ENCODE data around the gene SPANXN4. TPM values are rescaled to one million over a fixed set of nuclear protein-coding genes. Genes with fewer than 3 reads are reported as not detected.

Gene SPANXN4, protein sequence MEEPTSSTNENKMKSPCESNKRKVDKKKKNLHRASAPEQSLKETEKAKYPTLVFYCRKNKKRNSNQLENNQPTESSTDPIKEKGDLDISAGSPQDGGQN
- polyA plus RNA-seq (2013, experiment 1 of 2) = not detected
- polyA plus RNA-seq (2013, experiment 2 of 2) = not detected

DNA sequence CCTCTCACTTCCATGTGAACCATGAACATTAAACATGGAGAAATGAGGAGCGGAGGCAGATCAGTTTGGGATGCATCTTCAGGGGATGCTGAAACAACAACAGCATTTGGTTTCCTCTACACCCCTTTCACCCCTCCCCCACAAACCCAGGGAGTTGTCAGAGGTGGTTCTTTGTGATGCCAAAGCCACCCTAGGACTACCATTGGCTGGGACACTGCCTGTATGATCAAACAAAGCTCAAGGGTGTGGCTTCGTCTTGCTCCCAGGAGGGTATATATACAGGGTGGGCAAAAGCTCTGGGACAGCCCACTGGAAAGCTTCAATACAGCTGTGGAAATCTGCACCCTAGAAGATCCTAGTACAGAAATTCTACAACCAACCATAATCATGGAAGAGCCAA, at the start of gene SPANXN4:
SPANXN4 (plus strand) TSS at position 301 of the 400 bp plus-strand sequence; CDS start at position 388, 87 bp downstream.
- Histone ChIP-seq H3K14ac (ENCODE audit: low read length) (no peak within 1 kb of the TSS), H2AFZ (ENCODE audit: low read length) (no peak within 1 kb of the TSS), H3K4me1 (ENCODE audit: control insufficient read depth in 2 of 2, insufficient read depth in 1 of 2, low read depth in 1 of 2, low read length in 2 of 2) (no peaks in the 10 kb centered on the region), H3K9me3 (replicated peaks in 1 of 2; ENCODE audit: control insufficient read depth in 2 of 2, insufficient read depth in 1 of 2, low read depth in 1 of 2, low read length in 2 of 2) (no peaks in the 10 kb centered on the region), H3K4ac (ENCODE audit: low read length) (no peak within 1 kb of the TSS), H4K8ac (ENCODE audit: low read depth, low read length) (no peak within 1 kb of the TSS), H2BK15ac (ENCODE audit: low read length) (no peak within 1 kb of the TSS), H3K18ac (ENCODE audit: low read length) (no peak within 1 kb of the TSS), H3K79me1 (ENCODE audit: low read depth, low read length) (no peaks in the 10 kb centered on the region), H2AK5ac (ENCODE audit: low read depth, low read length) (no peak within 1 kb of the TSS), H3K4me3 (ENCODE audit: low read length in 2 of 2) (no peak within 1 kb of the TSS), H4K91ac (ENCODE audit: low read depth, low read length, poor library complexity) (no peak within 1 kb of the TSS), H3K36me3 (replicated peaks in 1 of 2; ENCODE audit: control insufficient read depth in 2 of 2, insufficient read depth in 2 of 2, low read length in 2 of 2) (no peaks in the 10 kb centered on the region), H2BK12ac (ENCODE audit: low read length) (no peak within 1 kb of the TSS), H3K23ac (ENCODE audit: low read depth, low read length, poor library complexity) (no peak within 1 kb of the TSS), H2BK120ac (ENCODE audit: low read depth, low read length) (no peak within 1 kb of the TSS), H3K27ac (replicated peaks; ENCODE audit: low read length) (no peak within 1 kb of the TSS), H2BK5ac (ENCODE audit: low read length) (no peak within 1 kb of the TSS), H3K4me2 (ENCODE audit: insufficient read depth, low read length, poor library complexity, severe bottlenecking) (no peak within 1 kb of the TSS), H3K9ac (ENCODE audit: low read depth, low read length, poor library complexity) (no peak within 1 kb of the TSS), H3K27me3 (ENCODE audit: control insufficient read depth in 3 of 3, insufficient read depth in 3 of 3, low read depth in 1 of 3, low read length in 3 of 3) (no peaks in the 10 kb centered on the region)
- DNase-seq (ENCODE audit: low spot score) = no peak
- no CpG with 5 or more reads among the region's 2 CpGs for WGBS, 2 donors (ENCODE audit: extremely low coverage in 2 of 2, insufficient read length in 2 of 2, insufficient replicate concordance in 1 of 2)

DNA sequence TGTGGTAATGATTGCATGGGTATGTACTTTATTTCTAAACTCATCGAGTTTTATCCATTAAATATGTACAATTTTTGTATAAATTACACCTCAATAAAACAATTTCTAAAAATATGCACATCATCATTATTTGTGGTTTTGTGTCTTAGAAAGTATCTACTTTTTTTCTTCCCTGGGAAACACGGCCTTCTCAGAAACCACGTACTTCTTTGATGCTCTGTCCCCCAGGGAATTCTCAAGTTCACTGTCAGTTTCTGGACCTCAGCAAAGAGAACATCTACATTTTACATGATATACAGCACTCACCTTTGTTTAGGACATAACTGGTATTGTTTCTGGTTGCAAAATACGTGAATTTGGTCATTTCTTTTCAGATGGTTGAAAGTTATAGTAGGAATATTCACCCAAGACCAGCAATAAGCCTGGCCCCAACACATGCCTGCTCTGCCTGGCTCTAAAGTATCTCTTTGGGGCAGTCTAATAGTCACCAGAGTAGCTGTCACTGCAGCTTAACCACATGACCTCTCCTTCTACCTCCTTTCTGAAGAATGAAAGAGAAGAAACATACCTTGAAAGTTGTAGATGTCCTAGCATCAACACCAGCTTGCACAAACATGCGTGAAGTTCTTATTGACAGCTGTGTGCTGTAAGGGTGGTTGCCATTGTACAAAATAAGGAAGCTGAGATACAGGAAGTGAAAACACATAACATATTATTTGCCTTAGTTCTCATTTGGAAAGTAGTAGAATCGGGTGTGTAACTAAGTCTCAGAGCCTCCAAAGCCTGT, 48.4 kb upstream of the SPANXN4 start:
- H3K14ac ChIP-seq (ENCODE audit: low read length) = no peak overlapping the region
- H4K8ac ChIP-seq (ENCODE audit: low read depth, low read length) = no peak overlapping the region
- H3K4ac ChIP-seq (ENCODE audit: low read length) = no peak overlapping the region
- no peaks in the 10 kb centered on the region for H3K4me1 ChIP-seq (ENCODE audit: control insufficient read depth in 2 of 2, insufficient read depth in 1 of 2, low read depth in 1 of 2, low read length in 2 of 2)
- no peak overlapping the region for H3K27ac ChIP-seq (replicated peaks; ENCODE audit: low read length)
- no peak overlapping the region for H2BK15ac ChIP-seq (ENCODE audit: low read length)
- no peak overlapping the region for H3K18ac ChIP-seq (ENCODE audit: low read length)
- H3K36me3 ChIP-seq (replicated peaks in 1 of 2; ENCODE audit: control insufficient read depth in 2 of 2, insufficient read depth in 2 of 2, low read length in 2 of 2) = no peaks in the 10 kb centered on the region
- no peak overlapping the region for H2AK5ac ChIP-seq (ENCODE audit: low read depth, low read length)
- H2BK120ac ChIP-seq (ENCODE audit: low read depth, low read length) = no peak overlapping the region
- H2AFZ ChIP-seq (ENCODE audit: low read length) = no peak overlapping the region
- no peak overlapping the region for H3K23ac ChIP-seq (ENCODE audit: low read depth, low read length, poor library complexity)
- H3K9me3 ChIP-seq (replicated peaks in 1 of 2; ENCODE audit: control insufficient read depth in 2 of 2, insufficient read depth in 1 of 2, low read depth in 1 of 2, low read length in 2 of 2) = no peaks in the 10 kb centered on the region
- no peak overlapping the region for H2BK12ac ChIP-seq (ENCODE audit: low read length)
- WGBS, 2 donors (ENCODE audit: extremely low coverage in 2 of 2, insufficient read length in 2 of 2, insufficient replicate concordance in 1 of 2) = no CpG with 5 or more reads among the region's 6 CpGs
- H3K27me3 ChIP-seq (ENCODE audit: control insufficient read depth in 3 of 3, insufficient read depth in 3 of 3, low read depth in 1 of 3, low read length in 3 of 3) = no peaks in the 10 kb centered on the region
- no peak overlapping the region for H3K4me3 ChIP-seq (ENCODE audit: low read length in 2 of 2)
- H2BK5ac ChIP-seq (ENCODE audit: low read length) = no peak overlapping the region
- H3K79me1 ChIP-seq (ENCODE audit: low read depth, low read length) = no peaks in the 10 kb centered on the region
- H3K4me2 ChIP-seq (ENCODE audit: insufficient read depth, low read length, poor library complexity, severe bottlenecking) = no peak overlapping the region
- DNase-seq (ENCODE audit: low spot score) = no peak
- no peak overlapping the region for H3K9ac ChIP-seq (ENCODE audit: low read depth, low read length, poor library complexity)
- no peak overlapping the region for H4K91ac ChIP-seq (ENCODE audit: low read depth, low read length, poor library complexity)

DNA sequence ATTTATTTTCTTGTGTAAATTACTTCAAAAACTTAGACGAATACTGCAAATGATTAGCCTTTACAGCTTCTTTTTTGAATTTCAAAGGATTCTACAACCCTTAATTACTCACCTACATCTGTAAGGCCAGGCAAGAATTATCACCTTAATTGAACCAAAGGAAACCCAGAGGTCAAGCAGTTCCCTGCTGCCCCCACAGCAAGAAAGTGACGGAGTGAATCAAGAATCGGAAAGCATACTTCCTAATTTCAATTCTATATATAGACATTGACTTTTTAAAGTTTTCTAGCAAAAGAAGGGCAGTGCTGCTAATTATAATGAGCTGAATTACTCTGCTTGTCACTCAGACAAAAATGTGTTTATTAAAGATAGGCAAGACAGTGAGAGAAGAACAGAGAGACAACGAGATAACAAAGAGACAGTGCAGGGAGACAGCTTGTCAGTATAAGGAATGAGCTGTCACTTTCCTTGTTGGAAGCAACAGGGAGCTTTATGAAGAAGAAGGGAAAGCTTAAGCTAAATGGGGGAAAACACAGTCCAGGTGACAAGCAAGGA, 47.5 kb upstream of the SPANXN4 start:
- Histone ChIP-seq H2BK120ac (ENCODE audit: low read depth, low read length) (no peak overlapping the region), H3K9ac (ENCODE audit: low read depth, low read length, poor library complexity) (no peak overlapping the region), H4K8ac (ENCODE audit: low read depth, low read length) (no peak overlapping the region), H2BK15ac (ENCODE audit: low read length) (no peak overlapping the region), H3K27ac (replicated peaks; ENCODE audit: low read length) (no peak overlapping the region), H3K23ac (ENCODE audit: low read depth, low read length, poor library complexity) (no peak overlapping the region), H3K27me3 (ENCODE audit: control insufficient read depth in 3 of 3, insufficient read depth in 3 of 3, low read depth in 1 of 3, low read length in 3 of 3) (no peaks in the 10 kb centered on the region), H3K9me3 (replicated peaks in 1 of 2; ENCODE audit: control insufficient read depth in 2 of 2, insufficient read depth in 1 of 2, low read depth in 1 of 2, low read length in 2 of 2) (no peaks in the 10 kb centered on the region), H3K4ac (ENCODE audit: low read length) (no peak overlapping the region), H3K36me3 (replicated peaks in 1 of 2; ENCODE audit: control insufficient read depth in 2 of 2, insufficient read depth in 2 of 2, low read length in 2 of 2) (no peaks in the 10 kb centered on the region), H2AK5ac (ENCODE audit: low read depth, low read length) (no peak overlapping the region), H2BK5ac (ENCODE audit: low read length) (no peak overlapping the region), H4K91ac (ENCODE audit: low read depth, low read length, poor library complexity) (no peak overlapping the region), H2AFZ (ENCODE audit: low read length) (no peak overlapping the region), H3K4me1 (ENCODE audit: control insufficient read depth in 2 of 2, insufficient read depth in 1 of 2, low read depth in 1 of 2, low read length in 2 of 2) (no peaks in the 10 kb centered on the region), H3K79me1 (ENCODE audit: low read depth, low read length) (no peaks in the 10 kb centered on the region), H3K18ac (ENCODE audit: low read length) (no peak overlapping the region), H2BK12ac (ENCODE audit: low read length) (no peak overlapping the region), H3K4me3 (ENCODE audit: low read length in 2 of 2) (no peak overlapping the region), H3K4me2 (ENCODE audit: insufficient read depth, low read length, poor library complexity, severe bottlenecking) (no peak overlapping the region), H3K14ac (ENCODE audit: low read length) (no peak overlapping the region)
- DNase-seq (ENCODE audit: low spot score) = no peak
- no CpG with 5 or more reads among the region's 4 CpGs for WGBS, 2 donors (ENCODE audit: extremely low coverage in 2 of 2, insufficient read length in 2 of 2, insufficient replicate concordance in 1 of 2)

DNA sequence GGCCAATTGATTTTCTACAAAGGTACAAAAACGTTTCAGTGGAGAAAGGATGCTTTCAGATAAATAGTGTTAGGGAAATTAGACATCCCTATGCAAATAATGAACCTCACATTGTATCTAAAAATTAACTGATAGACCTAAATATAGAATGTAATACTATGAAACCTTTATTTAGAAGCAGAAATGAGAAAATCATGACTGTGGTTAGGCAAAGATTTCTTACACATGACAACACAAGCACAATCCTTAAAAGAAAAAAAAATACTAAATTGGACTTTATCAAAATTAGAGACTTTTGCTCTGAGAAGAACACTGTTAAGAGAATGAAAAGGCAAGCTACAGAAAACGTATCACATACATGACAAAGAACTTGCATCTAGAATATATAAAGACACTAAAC, 43.0 kb upstream of the SPANXN4 start:
- H3K27me3 ChIP-seq (ENCODE audit: control insufficient read depth in 3 of 3, insufficient read depth in 3 of 3, low read depth in 1 of 3, low read length in 3 of 3) = no peaks in the 10 kb centered on the region
- H2BK120ac ChIP-seq (ENCODE audit: low read depth, low read length) = no peak overlapping the region
- no peak overlapping the region for H4K91ac ChIP-seq (ENCODE audit: low read depth, low read length, poor library complexity)

More for the DNA sequence above, 43.0 kb upstream of the SPANXN4 start:
- no peaks in the 10 kb centered on the region for H3K9me3 ChIP-seq (replicated peaks in 1 of 2; ENCODE audit: control insufficient read depth in 2 of 2, insufficient read depth in 1 of 2, low read depth in 1 of 2, low read length in 2 of 2)
- no peak overlapping the region for H3K4ac ChIP-seq (ENCODE audit: low read length)
- no peak overlapping the region for H2BK15ac ChIP-seq (ENCODE audit: low read length)
- H3K27ac ChIP-seq (replicated peaks; ENCODE audit: low read length) = no peak overlapping the region
- H3K9ac ChIP-seq (ENCODE audit: low read depth, low read length, poor library complexity) = no peak overlapping the region
- H2BK5ac ChIP-seq (ENCODE audit: low read length) = no peak overlapping the region
- H3K18ac ChIP-seq (ENCODE audit: low read length) = no peak overlapping the region
- H2BK12ac ChIP-seq (ENCODE audit: low read length) = no peak overlapping the region
- H3K14ac ChIP-seq (ENCODE audit: low read length) = no peak overlapping the region
- no peak overlapping the region for H4K8ac ChIP-seq (ENCODE audit: low read depth, low read length)
- no peak overlapping the region for H2AK5ac ChIP-seq (ENCODE audit: low read depth, low read length)
- no peak overlapping the region for H2AFZ ChIP-seq (ENCODE audit: low read length)
- H3K4me2 ChIP-seq (ENCODE audit: insufficient read depth, low read length, poor library complexity, severe bottlenecking) = no peak overlapping the region
- H3K36me3 ChIP-seq (replicated peaks in 1 of 2; ENCODE audit: control insufficient read depth in 2 of 2, insufficient read depth in 2 of 2, low read length in 2 of 2) = no peaks in the 10 kb centered on the region
- H3K4me3 ChIP-seq (ENCODE audit: low read length in 2 of 2) = no peak overlapping the region
- no peak for DNase-seq (ENCODE audit: low spot score)
- no peaks in the 10 kb centered on the region for H3K79me1 ChIP-seq (ENCODE audit: low read depth, low read length)
- WGBS, 2 donors (ENCODE audit: extremely low coverage in 2 of 2, insufficient read length in 2 of 2, insufficient replicate concordance in 1 of 2) = no CpG with 5 or more reads among the region's 2 CpGs
- no peaks in the 10 kb centered on the region for H3K4me1 ChIP-seq (ENCODE audit: control insufficient read depth in 2 of 2, insufficient read depth in 1 of 2, low read depth in 1 of 2, low read length in 2 of 2)
- no peak overlapping the region for H3K23ac ChIP-seq (ENCODE audit: low read depth, low read length, poor library complexity)

Data from neuronal stem cell (in vitro differentiated cells).